Osteocyte (in vitro differentiated cells): ENCODE results near the gene BTF3L4. TPM values are rescaled to one million over a fixed set of nuclear protein-coding genes. Genes with fewer than 3 reads are reported as not detected.

ENCODE experiments used
- DNase-seq: peaks from one replicate; pipeline ENCODE4 v3.0.0; 2021; ENCODE audit warnings: mixed read lengths; ENCODE audit not compliant: unreplicated experiment; ENCODE audit errors: extremely low spot score
- H3K27ac Mint-ChIP-seq: one replicate; pipeline ENCODE4 v1.8.0; 2021; ENCODE audit warnings: mild to moderate bottlenecking, mixed read lengths; ENCODE audit not compliant: unreplicated experiment
- H3K27me3 Mint-ChIP-seq: one replicate; pipeline ENCODE4 v1.8.0; 2021; ENCODE audit warnings: mixed read lengths; ENCODE audit not compliant: unreplicated experiment
- H3K36me3 Mint-ChIP-seq: one replicate; pipeline ENCODE4 v1.8.0; 2021; ENCODE audit warnings: mixed read lengths; ENCODE audit not compliant: unreplicated experiment
- H3K4me1 Mint-ChIP-seq: one replicate; pipeline ENCODE4 v1.8.0; 2021; ENCODE audit warnings: mixed read lengths; ENCODE audit not compliant: unreplicated experiment
- H3K4me3 Mint-ChIP-seq: one replicate; pipeline ENCODE4 v1.8.0; 2021; ENCODE audit warnings: mild to moderate bottlenecking, moderate library complexity, mixed read lengths; ENCODE audit not compliant: unreplicated experiment
- H3K9me3 Mint-ChIP-seq: one replicate; pipeline ENCODE4 v1.8.0; 2021; ENCODE audit warnings: mixed read lengths; ENCODE audit not compliant: unreplicated experiment
- CTCF ChIP-seq: fragments of 200-600 bp; sonication (generic); IDR thresholded peaks from 2 replicates; pipeline ENCODE4 v1.5.0; 2021; ENCODE audit warnings: antibody characterized with exemption, mild to moderate bottlenecking, moderate library complexity
- total RNA-seq: library from RNA; stranded (reverse); gene quantifications from 2 replicates; pipeline ENCODE4 v1.2.1, GENCODE V29; 2021

The BTF3L4 gene
- total RNA-seq, 1 donor from 2014 or later, result 61.0 TPM

- no peaks in the 10 kb centered on the region for H3K36me3 Mint-ChIP-seq
- no peak for TF ChIP-seq CTCF
- H3K4me3 Mint-ChIP-seq, result no peak overlapping the region
- H3K27me3 Mint-ChIP-seq, result peaks cover 2% of the 10 kb centered on the region
- DNase-seq, result no peak
- no peak overlapping the region for H3K27ac Mint-ChIP-seq
- no peaks in the 10 kb centered on the region for H3K4me1 Mint-ChIP-seq
- H3K9me3 Mint-ChIP-seq, result no peaks in the 10 kb centered on the region
These were observed 55.4 kb downstream of the BTF3L4 start for GRCh38 chr1:52111492-52111891.

GRCh38 chr1:52112489-52112888 lies 56.4 kb downstream of the BTF3L4 start:
- H3K9me3 Mint-ChIP-seq, result no peaks in the 10 kb centered on the region
- H3K36me3 Mint-ChIP-seq, result no peaks in the 10 kb centered on the region
- H3K27ac Mint-ChIP-seq, result no peak overlapping the region
- H3K4me1 Mint-ChIP-seq, result no peaks in the 10 kb centered on the region
- DNase-seq, result no peak
- no peak for TF ChIP-seq CTCF
- peaks cover 2% of the 10 kb centered on the region for H3K27me3 Mint-ChIP-seq
- no peak overlapping the region for H3K4me3 Mint-ChIP-seq

GRCh38 chr1:52119301-52120079 lies 63.4 kb downstream of the BTF3L4 start:
- Mint-ChIP-seq H3K27ac (no peak overlapping the region), H3K4me3 (no peak overlapping the region), H3K27me3 (peaks cover 9% of the 10 kb centered on the region), H3K9me3 (no peaks in the 10 kb centered on the region), H3K4me1 (no peaks in the 10 kb centered on the region), H3K36me3 (no peaks in the 10 kb centered on the region)
- no peak for DNase-seq
- no peak for TF ChIP-seq CTCF

GRCh38 chr1:52122384-52122783 lies 66.3 kb downstream of the BTF3L4 start:
- no peaks in the 10 kb centered on the region for H3K4me1 Mint-ChIP-seq
- peaks cover 20% of the 10 kb centered on the region for H3K27me3 Mint-ChIP-seq
- no peaks in the 10 kb centered on the region for H3K36me3 Mint-ChIP-seq
- no peak for DNase-seq
- H3K9me3 Mint-ChIP-seq, result no peaks in the 10 kb centered on the region
- no peak overlapping the region for H3K27ac Mint-ChIP-seq
- no peak for TF ChIP-seq CTCF
- no peak overlapping the region for H3K4me3 Mint-ChIP-seq

GRCh38 chr1:52123622-52124021 lies 67.5 kb downstream of the BTF3L4 start:
- H3K27ac Mint-ChIP-seq, result no peak overlapping the region
- H3K4me1 Mint-ChIP-seq, result no peaks in the 10 kb centered on the region
- DNase-seq, result no peak
- H3K4me3 Mint-ChIP-seq, result no peak overlapping the region
- TF ChIP-seq CTCF, result no peak
- H3K27me3 Mint-ChIP-seq, result peaks cover 31% of the 10 kb centered on the region
- no peaks in the 10 kb centered on the region for H3K9me3 Mint-ChIP-seq
- no peaks in the 10 kb centered on the region for H3K36me3 Mint-ChIP-seq
